Activated CD4-positive, alpha-beta T cell treated with anti-CD3 and anti-CD28 coated beads, Interleukin-2, amount 50 U/mL, for 48 hours (primary cell): ENCODE results near the gene MGAT4B.

ENCODE experiments used
- DNase-seq, 2 experiments: peaks; one replicate each; pipeline ENCODE4 v3.0.0-alpha.2; 2020

Gene MGAT4B

DNA sequence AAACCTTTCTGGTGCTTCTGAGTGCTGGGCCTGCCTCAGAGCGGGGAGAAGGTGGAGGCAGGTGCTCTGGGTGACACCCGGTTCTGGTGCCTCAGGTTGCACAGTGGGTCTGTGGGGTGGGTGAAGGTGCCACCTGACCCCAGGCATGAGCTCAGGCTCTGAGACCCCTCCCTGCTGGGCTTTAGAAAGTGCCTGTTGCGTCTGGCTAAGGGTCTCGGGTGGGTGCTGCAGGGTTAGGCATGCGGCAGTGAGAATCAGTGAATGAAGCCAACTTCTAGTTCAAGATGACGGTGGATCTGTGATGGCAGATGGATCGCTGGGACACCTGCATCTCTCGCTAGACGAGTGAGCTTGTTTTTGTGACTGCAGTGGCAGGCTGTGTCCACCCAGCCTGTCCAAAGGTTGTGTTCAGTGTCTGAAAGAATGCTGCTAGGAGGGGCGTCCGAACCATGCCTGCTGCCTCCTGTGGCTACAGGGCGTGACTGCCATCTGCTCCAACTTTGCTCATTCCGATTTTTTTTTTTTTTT, 19.1 kb upstream of the MGAT4B start:
- DNase-seq: no peak

DNA sequence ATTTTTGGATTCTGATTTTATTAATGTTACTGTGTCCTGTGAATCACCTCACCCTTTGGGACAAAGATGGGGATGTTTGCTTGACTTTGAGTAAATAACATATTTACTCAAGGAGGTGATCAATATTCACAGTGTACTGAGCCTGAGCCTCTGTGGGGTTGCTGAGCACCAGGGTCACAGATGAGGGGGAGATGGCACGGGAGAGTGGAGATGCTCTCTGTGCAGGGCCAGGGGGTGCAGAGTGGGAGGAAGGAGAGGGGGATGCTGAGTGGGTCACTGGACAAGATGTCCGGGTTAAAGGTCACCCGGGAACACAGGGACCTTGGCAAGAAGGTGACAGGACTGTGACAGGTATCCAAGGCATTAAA, 18.1 kb upstream of the MGAT4B start:
- no peak for DNase-seq

DNA sequence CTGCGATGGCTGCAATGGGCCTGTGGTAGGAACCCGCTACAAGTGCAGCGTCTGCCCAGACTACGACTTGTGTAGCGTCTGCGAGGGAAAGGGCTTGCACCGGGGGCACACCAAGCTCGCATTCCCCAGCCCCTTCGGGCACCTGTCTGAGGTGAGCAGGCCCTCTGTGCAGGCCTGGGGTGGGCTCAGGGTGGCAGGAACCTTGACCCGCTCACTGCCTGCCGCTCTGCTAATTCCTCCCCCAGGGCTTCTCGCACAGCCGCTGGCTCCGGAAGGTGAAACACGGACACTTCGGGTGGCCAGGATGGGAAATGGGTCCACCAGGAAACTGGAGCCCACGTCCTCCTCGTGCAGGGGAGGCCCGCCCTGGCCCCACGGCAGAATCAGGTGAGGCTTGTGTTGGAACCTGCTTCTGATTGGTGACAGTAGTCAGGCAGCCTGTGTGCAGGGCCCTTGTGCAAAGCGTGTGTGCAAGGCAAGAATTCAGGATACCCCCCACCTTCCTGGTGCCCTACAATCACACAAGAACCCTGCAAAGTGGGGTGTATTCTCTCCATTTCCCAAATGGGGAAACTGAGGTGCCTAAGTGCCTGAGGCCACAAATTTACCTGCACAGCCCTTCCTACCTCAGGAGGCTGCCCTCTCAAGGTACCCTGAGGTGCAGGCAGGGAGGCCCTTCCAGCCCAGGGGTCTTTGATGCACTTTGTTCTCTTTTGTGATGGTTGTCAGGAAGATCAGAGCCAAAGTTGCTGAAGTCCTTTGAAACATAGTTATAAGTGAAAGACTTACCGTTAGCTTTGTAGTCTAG, 17.5 kb upstream of the MGAT4B start:
- no peak for DNase-seq

DNA sequence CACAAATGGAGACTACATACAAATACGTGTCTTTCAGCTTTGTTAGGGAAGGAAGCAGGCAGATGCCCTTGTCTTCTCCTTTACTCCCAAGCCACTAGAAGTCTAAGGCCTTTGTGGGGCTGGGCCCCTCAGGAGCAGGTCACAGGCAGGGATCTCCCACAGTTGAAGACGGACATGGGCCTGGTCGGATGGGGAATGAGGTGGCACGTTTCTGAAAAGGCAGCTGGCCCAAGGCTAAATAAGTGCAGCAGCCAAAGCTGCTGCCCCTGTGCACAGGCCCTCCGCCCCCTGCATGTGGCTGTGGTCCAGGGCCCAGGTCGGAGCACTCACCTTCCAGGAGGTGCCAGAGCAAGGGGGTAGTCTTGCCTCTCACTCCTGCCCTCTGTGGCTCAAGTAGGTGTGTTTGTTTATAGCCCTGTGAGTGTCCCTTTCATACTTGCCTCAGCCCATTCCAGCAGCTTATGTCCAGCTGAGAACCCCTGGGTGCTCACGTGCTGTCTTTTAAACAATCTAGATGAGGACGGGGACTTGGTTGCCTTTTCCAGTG, 15.9 kb upstream of the MGAT4B start:
- no peak for DNase-seq

DNA sequence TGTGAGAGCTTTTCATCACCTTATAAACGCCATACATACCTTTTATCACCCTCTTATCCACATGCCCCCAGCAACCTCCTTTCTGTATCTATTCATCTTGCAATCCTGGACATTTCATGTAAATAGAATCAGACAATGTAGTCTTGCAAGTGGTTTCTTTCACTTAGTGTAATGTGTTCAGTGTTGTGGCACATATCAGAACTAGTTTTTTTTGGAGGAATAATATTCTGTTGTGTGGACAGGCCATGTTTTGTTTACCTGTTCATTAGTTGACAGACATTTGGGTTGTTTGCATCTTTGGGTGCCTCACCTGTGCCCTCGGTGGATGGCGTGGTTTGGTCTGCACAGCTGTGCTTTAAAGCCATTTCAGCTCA, 15.4 kb upstream of the MGAT4B start:
- no peak for DNase-seq

- DNase-seq: peak; percentile 88 to 92
Observed at GRCh38 chr5:179821298-179822058, 14.8 kb upstream of the MGAT4B start.

GRCh38 chr5:179820483-179821297, 14.0 kb upstream of the MGAT4B start, which contains the start of gene SQSTM1:
Gene SQSTM1 (plus strand): TSS chr5:179820905. CDS start chr5:179820937, 32 bp downstream.
- peak; percentile 77 to 81 for DNase-seq

- no peak for DNase-seq
Observed at GRCh38 chr5:179820127-179820482, 13.4 kb upstream of the MGAT4B start.

- DNase-seq: peak; percentile 49 to 53
Observed at GRCh38 chr5:179819296-179820126, 12.8 kb upstream of the MGAT4B start.

DNA sequence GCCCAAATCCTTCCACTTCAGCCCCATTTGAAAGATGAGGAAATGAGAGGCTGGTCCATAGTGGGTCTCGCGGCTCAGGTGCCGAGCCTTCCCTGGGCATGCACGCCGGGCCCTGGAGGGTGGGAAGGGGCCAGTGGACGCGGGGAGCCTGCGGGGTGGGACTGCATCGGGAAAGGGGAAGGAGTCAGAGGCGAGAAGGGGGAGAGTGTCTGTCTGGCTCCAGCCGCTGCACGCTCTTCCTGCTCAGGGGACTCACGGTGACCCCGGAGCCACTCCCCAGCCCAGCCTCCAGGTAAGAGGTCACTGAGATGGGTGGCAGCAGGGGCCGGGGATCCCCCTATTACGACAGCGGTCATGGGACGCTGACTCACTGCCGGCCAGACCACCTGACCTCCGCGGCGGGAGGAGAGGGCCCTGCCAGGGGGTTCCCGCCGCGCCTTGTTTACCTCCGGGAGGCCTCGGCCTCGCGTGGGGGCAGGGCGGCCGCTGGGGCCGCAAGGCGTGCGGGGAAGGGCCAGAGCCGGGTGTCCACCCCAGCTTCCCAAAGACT, 12.2 kb upstream of the MGAT4B start:
- peak; percentile 83 to 88 for DNase-seq

DNA sequence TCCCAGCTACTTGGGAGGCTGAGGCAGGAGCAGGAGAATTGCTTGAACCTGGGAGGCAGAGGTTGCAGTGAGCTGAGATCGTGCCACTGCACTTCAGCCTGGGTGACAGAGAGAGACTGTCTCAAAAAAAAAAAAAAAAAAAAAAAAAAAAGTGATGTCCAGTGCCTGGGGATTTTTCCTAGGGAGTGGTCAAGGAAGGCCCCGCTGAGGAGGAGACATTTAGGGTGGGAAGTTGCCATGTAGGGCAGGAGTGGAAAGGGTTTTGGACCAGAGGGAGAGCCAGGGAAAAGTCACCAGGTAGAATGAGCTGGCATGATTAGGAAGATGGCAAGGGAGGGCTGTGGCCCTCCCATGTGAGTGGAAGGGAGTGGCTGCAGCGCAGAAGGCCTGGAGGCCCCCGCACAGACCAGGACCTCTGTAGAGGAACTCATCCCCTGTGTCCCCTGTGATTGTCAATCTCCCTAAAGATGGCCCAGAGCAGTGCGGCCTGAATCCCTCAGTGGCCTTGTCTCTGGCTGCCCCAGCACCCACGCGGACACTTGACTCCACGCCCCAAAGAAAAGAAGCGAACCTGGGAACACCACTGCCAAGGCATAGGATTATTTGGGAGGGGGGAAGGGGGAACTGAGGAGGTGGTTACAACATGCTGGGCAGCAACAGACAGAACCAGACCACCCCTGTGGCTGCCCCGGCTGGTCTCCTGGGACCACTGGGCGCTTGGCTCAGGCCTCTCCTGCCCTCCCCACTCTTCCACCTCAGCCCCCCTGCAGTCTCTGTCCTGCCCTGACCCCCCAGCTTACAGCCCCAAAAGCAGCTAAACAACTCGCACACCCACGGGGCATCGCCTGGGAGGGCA, 11.5 kb upstream of the MGAT4B start:
- no peak for DNase-seq

DNA sequence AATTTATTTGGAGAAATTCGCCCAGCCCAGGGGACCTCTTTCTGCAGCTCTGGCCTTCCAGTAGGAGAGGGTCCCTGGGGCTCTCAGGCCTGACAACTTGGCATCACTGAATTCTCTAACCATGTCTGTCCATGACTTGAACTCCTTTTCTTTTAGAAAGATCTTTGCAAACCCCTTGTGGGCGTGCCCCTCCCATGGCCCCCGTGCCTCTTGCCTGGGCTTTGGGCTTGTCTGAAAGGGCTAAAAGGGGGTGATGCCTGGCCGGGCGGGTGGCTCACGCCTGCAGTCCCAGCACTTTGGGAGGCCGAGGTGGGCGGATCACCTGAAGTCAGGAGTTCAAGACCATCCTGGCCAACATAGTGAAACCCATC, 10.8 kb upstream of the MGAT4B start:
- no peak for DNase-seq

- no peak for DNase-seq
Observed at GRCh38 chr5:179816796-179817469, 10.3 kb upstream of the MGAT4B start.

DNA sequence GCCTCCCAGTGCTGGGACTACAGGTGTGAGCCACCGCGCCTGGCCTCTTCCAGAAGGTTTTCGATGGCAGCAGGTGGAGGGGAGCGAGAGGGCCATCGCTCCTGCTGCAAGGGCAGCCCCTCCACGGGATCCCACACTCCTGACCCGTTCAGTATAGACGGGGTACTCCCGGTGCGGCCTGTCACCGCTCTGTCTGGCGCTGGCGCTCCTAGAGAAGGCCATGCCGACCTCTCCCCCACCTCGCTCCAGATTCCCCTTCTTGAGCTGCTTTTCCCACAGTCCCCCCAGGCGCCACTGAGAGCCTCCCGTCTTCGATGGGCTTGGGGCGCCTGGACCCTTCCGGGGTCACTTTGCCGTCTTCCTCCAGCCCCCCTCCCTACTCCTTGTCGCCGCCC, 9.7 kb upstream of the MGAT4B start:
- DNase-seq: no peak

DNA sequence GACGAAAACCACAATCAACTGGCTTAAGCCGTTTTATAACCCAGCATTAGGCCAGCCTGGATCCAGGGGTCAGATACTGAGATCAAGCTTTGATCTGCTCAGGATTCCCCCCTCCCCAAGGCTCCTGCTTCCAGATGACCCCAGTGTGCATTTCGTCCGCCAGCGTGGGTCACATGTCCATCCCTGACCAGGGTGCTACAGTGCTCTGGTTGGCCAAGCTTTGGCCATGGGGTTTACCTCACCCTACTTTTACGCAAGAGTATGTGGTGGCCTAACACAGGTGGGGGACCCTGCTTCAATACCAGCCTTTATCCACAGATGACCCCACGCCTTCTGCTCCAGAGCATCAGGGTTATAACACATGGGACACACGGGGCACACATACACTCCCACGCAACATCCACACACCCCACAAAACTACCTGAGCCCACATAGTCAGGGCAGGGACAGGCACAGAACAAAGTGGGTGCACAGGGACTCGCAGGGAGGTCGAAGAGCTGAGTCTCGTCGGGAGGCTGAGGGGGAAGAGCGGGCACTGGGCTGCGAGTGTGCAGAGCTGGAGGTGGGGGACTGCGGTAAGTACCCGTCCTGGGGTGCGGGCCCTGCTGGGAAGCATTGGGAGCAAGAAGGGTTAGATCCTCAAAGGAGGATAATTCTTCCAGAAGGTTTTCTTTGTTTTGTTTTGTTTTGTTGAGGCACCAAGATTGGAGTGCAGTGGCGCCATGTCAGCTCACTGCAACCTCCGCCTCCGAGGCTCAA, 9.0 kb upstream of the MGAT4B start:
- no peak for DNase-seq

DNA sequence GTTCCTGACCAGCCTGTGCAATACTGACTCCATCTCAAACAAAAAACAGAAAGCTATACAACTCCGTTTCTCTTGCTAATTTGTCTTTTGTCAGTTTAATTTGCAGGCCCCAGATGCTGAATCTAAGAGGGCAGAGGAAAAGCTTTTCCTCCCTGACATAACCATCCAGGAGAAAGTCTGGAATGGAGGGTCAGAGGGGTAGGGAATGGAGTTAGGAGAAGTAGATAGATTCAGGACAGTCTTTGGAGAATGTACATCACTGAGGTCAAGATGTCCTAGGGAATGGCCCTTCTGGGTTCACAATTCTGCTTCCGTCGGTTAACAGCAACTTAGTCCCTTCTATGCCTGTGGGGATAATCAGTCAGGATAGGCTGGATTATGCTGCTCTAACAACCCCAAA, 7.4 kb upstream of the MGAT4B start:
- no peak for DNase-seq

GRCh38 chr5:179812997-179813607, 6.4 kb upstream of the MGAT4B start:
- no peak for DNase-seq

DNA sequence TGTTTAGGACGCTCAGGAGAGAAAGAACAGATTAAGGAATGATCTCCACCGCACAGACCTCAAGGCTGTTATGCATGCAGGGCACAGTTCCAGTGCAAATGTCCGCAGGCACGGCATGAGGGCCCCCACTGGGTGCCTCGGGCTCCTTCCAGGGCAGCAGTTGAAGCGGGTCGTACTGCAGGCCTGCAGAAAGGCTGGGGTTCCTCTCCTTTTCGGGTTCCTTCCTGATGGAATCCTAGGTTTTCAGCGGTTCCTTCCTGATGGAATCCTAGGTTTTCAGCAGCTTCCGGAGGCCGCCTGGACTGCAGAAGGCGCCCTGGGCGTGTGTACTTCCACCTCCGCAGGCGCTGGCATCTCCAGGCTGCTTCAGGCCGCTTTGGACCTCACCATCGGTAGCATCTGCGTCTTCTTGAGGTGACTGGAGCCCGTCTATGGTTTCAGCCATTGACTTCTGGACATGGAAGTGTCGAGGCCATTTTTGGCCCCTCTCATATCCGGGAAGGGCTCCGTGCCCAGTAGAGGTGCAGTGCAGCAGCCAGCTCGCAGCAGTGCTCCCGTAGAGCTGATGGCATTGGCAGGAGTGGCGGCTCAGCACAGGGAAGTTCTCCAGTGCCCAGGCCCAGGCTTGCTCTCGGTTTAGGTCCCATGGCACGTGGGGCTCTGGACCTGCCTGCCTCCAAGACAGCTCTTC, 5.6 kb upstream of the MGAT4B start:
- DNase-seq: no peak
